HUDEP-2 (cell line): Measurements from ENCODE around the gene RIBC2.

Experiments
- DNase-seq, 76 experiments: peaks; one replicate each; lab custom pipeline; 2025; ENCODE audit not compliant: unreplicated experiment in 76 of 76; lab: John Stamatoyannopoulos, UW

The RIBC2 gene

GRCh38 chr22:45470871-45471270, 57.4 kb downstream of the RIBC2 start:
- no peak for DNase-seq

GRCh38 chr22:45472426-45472825, 58.9 kb downstream of the RIBC2 start:
- DNase-seq: no peak

GRCh38 chr22:45473626-45474237, 60.2 kb downstream of the RIBC2 start:
- DNase-seq: no peak

- DNase-seq: no peak
Observed at GRCh38 chr22:45475063-45475747, 61.7 kb downstream of the RIBC2 start.

GRCh38 chr22:45475851-45476514, 62.5 kb downstream of the RIBC2 start:
- no peak for DNase-seq

GRCh38 chr22:45476814-45477213, 63.3 kb downstream of the RIBC2 start:
- DNase-seq: no peak

GRCh38 chr22:45477366-45478107, 64.0 kb downstream of the RIBC2 start:
- no peak for DNase-seq

GRCh38 chr22:45478108-45478771, 64.7 kb downstream of the RIBC2 start:
- no peak for DNase-seq

GRCh38 chr22:45480717-45481116, 67.2 kb downstream of the RIBC2 start:
- no peak for DNase-seq

- no peak for DNase-seq
Observed at GRCh38 chr22:45481661-45482060, 68.2 kb downstream of the RIBC2 start.
